Measurements from ENCODE around the gene SMAD4. TPM values are rescaled to one million over a fixed set of nuclear protein-coding genes. Genes with fewer than 3 reads are reported as not detected.
A peak's percentile ranks its signal among the peaks of the same experiment; 100 is the strongest.

Gene SMAD4
- total and polyA plus RNA-seq, 2 of the 13 experiments (the other 11 are each of a cell fraction or from before 2014, with no cell fraction given), result 70.2 to 72.0 TPM

GRCh38 chr18:51030537-51031258, 685 bp downstream of the SMAD4 start (continued):
- no peak for TF ChIP-seq ZFP62 (CRISPR knock-in tag; IDR thresholded peaks at IDR 0.05)
- TF ChIP-seq ZNF296 (CRISPR knock-in tag; conservative IDR thresholded peaks at IDR 0.05), result no peak

GRCh38 chr18:51032193-51032592, 2.2 kb downstream of the SMAD4 start:
- Histone ChIP-seq H2AFZ (ENCODE audit: low read length) (no peak overlapping the region), H3K27ac (ENCODE audit: extremely low read length, insufficient read depth, low read length) (no peak overlapping the region), H3K4me3 (replicated peaks in 1 of 3; ENCODE audit: insufficient read depth in 1 of 3, low read depth in 2 of 3, low read length in 3 of 3) (peak overlapping the region; percentile 83 to 91 (median 91); a peak in 4 of 6 replicates), H3K9ac (ENCODE audit: insufficient read depth, low read depth, low read length) (peak overlapping the region; percentile 38; the same call in 1 of the 2 replicates), H3K4me1 (ENCODE audit: insufficient read depth, low read length) (peaks cover 75% of the 10 kb centered on the region), H3K9me3 (ENCODE audit: low read length) (no peaks in the 10 kb centered on the region), H3K27me3 (ENCODE audit: control insufficient read depth in 1 of 2, insufficient read depth in 2 of 2, low read length in 2 of 2) (no peaks in the 10 kb centered on the region; a peak in 1 of 5 replicates), H3K36me3 (replicated peaks in 1 of 2; ENCODE audit: control insufficient read depth in 1 of 2, insufficient read depth in 2 of 2, low read length in 2 of 2) (peaks cover 0 to 8% of the 10 kb centered on the region in 2 experiments; a peak in 1 of 5 replicates), H4K20me1 (ENCODE audit: insufficient read depth, low read length) (peaks cover 58% of the 10 kb centered on the region), H3K4me2 (ENCODE audit: low read depth, low read length) (peak overlapping the region; percentile 73), H3K79me2 (ENCODE audit: insufficient read depth, low read length) (peaks cover 79% of the 10 kb centered on the region)
- ChIA-PET CTCF (ENCODE audit: low intra/inter-chr PET ratio, low total read pairs) (no interaction called here), POLR2A (no interaction called here)
- BruUV-seq (replicated peaks), result no TSS peak
- TF ChIP-seq TOE1 (CRISPR knock-in tag; IDR thresholded peaks at IDR 0.05) (no peak), MLXIP (CRISPR knock-in tag; IDR thresholded peaks at IDR 0.05; ENCODE audit: borderline replicate concordance) (no peak), EEA1 (CRISPR knock-in tag; IDR thresholded peaks at IDR 0.05; ENCODE audit: borderline replicate concordance) (no peak)
- DNase-seq (ENCODE audit: low spot score) (no peak), FAIRE-seq (no peak), ATAC-seq (no peak)
- in situ Hi-C loops (cut with HindIII; ENCODE audit: extremely low pct_ligation_motif_present, low pct_unique_long_range_greater_than_20kb), result no loop called here
- intact Hi-C loops (cut with micrococcal nuclease; ENCODE audit: unreplicated experiment), result loop anchor here (10.0 kb wide), 1 partner anchor 157 kb away; the partner anchor contains the start of gene ME2
- 55% methylated on average over 5 of the region's 5 CpGs for WGBS (ENCODE audit: low lambda C conversion rate)
